Stomach (tissue), 9 donors: ENCODE measurements around the gene CCDC43. TPM values are rescaled to one million over a fixed set of nuclear protein-coding genes. Genes with fewer than 3 reads are reported as not detected.
"Not testable (repeated sequence)": the region's sequence is repeated elsewhere in the genome, so short reads cannot be mapped to it uniquely, and the experiment has no call there.

ENCODE experiments used
- DNase-seq, 2 donors: peaks; one replicate each; pipeline versions ENCODE4 v3.0.0 to v3.0.0-alpha.2; 2013 to 2019
- H3K27ac ChIP-seq, 5 donors: fragments of 200-600 bp in 4 of 5; sonication (generic) in 4 of 5; one replicate each; pipeline ENCODE4 v1.5.1; 2013 to 2019; ENCODE audit warnings: mild to moderate bottlenecking in 1 of 5, moderate library complexity in 1 of 5
- H3K27me3 ChIP-seq, 3 donors: fragments of 200-600 bp; sonication (generic); one replicate each; pipeline ENCODE4 v1.5.1; 2017 to 2019; ENCODE audit warnings: mixed run types in 1 of 3
- H3K36me3 ChIP-seq, 4 donors: fragments of 200-600 bp; sonication (generic); 1 replicate in 3 of 4; 2 replicates in 1 of 4; pipeline ENCODE4 v1.5.1; 2016 to 2019
- H3K4me1 ChIP-seq, 4 donors: fragments of 200-600 bp; sonication (generic); one replicate each; pipeline ENCODE4 v1.5.1; 2016 to 2019
- H3K4me3 ChIP-seq, 4 donors: fragments of 200-600 bp; sonication (generic) in 3 of 4; one replicate each; pipeline ENCODE4 v1.5.1; 2016 to 2019; ENCODE audit warnings: mild to moderate bottlenecking in 1 of 4
- H3K9me3 ChIP-seq, 4 donors: fragments of 200-600 bp; sonication (generic); one replicate each; pipeline ENCODE4 v1.5.1; 2016 to 2019
- EP300 ChIP-seq: sonication (generic); formaldehyde crosslinking; IDR thresholded peaks from one replicate; pipeline ENCODE4 v1.6.1; 2017; ENCODE audit warnings: antibody characterized with exemption
- POLR2A ChIP-seq, 4 donors: fragments of 450-650 bp; IDR thresholded peaks; one replicate each; pipeline ENCODE4 v1.6.1; 2016; ENCODE audit warnings: antibody characterized with exemption in 4 of 4, control low read depth in 2 of 4, mild to moderate bottlenecking in 1 of 4, moderate library complexity in 1 of 4
- POLR2AphosphoS5 ChIP-seq, 3 donors: sonication (generic); formaldehyde crosslinking; IDR thresholded peaks; one replicate each; pipeline ENCODE4 v1.6.1; 2016; ENCODE audit warnings: antibody characterized with exemption in 3 of 3
- WGBS, 5 donors: extraction: QIAGEN DNeasy Blood & Tissue Kit in 3 of 5; methylation state at CpG; one replicate each; pipeline versions ENCODE4 v1.1.5 to v1.1.7; 2013 to 2018; 5-methylcytosine and 5-hydroxymethylcytosine counted together
- intact Hi-C: fragments of 100-400 bp; cut with DNase I; formaldehyde crosslinking; loops from one replicate; pipeline ENCODE4 v1.15.1; 2023; ENCODE audit warnings: low total_unique reads
- polyA plus RNA-seq, 3 donors: library from polyadenylated mRNA; stranded (reverse); fragments of 200-250 nt; gene quantifications; one replicate each; pipeline ENCODE4 v1.2.3, GENCODE V29; 2013
- total RNA-seq, 5 donors: library from RNA; depleted of rRNA; stranded (reverse); fragments of >200 nt; gene quantifications; one replicate each; pipeline versions ENCODE4 v1.1.0 to v1.2.3, GENCODE V29; 2014 to 2016
- TF ChIP-seq, protein P1 (sequence below), 7 experiments: fragments of 450-650 bp in 4 of 7; fragments of 200-600 bp in 3 of 7; sonication (generic) in 3 of 7; IDR thresholded peaks; one replicate each; pipeline ENCODE4 v1.5.1; 2016 to 2019; ENCODE audit warnings: antibody characterized with exemption in 7 of 7, control low read depth in 2 of 7, mild to moderate bottlenecking in 1 of 7
- donor health status: healthy with polysubstance abuse.
- donor health status: Bipolar disorder and iron deficiency.
- donor health status: healthy.

CCDC43 gene
- total and polyA plus RNA-seq, 8 donors, result 1.8 to 29.7 (median 11.1) TPM

- DNase-seq, result peak in 1 of 2 donors; percentile 58
- WGBS, 5 donors, result 22 to 59% (median 37%) methylated on average over 1 of the region's 1 CpG
- H3K36me3 ChIP-seq, result no peaks in the 10 kb centered on the region
- TF ChIP-seq, protein P1, sequence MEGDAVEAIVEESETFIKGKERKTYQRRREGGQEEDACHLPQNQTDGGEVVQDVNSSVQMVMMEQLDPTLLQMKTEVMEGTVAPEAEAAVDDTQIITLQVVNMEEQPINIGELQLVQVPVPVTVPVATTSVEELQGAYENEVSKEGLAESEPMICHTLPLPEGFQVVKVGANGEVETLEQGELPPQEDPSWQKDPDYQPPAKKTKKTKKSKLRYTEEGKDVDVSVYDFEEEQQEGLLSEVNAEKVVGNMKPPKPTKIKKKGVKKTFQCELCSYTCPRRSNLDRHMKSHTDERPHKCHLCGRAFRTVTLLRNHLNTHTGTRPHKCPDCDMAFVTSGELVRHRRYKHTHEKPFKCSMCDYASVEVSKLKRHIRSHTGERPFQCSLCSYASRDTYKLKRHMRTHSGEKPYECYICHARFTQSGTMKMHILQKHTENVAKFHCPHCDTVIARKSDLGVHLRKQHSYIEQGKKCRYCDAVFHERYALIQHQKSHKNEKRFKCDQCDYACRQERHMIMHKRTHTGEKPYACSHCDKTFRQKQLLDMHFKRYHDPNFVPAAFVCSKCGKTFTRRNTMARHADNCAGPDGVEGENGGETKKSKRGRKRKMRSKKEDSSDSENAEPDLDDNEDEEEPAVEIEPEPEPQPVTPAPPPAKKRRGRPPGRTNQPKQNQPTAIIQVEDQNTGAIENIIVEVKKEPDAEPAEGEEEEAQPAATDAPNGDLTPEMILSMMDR (IDR thresholded peaks at IDR 0.05), result peak in 2 of 7 experiments; percentile 41 to 44
- no peak for TF ChIP-seq EP300
- peaks cover 0 to 3% (median 0%) of the 10 kb centered on the region in 3 donors for H3K27me3 ChIP-seq
- H3K27ac ChIP-seq, result no peak overlapping the region
- no peak overlapping the region for H3K4me3 ChIP-seq
- H3K9me3 ChIP-seq, result no peaks in the 10 kb centered on the region
- H3K4me1 ChIP-seq, result no peaks in the 10 kb centered on the region
- intact Hi-C loops, result loop anchor here (5.0 kb wide), 1 partner anchor 104 kb away; no protein-coding TSS in a partner anchor
Observed at GRCh38 chr17:44636562-44636961, 53.0 kb downstream of the CCDC43 start.

GRCh38 chr17:44634401-44634800 lies 55.2 kb downstream of the CCDC43 start:
- DNase-seq, H3K27ac ChIP-seq, H3K4me1 ChIP-seq, H3K4me3 ChIP-seq, H3K36me3 ChIP-seq, intact Hi-C loops, H3K9me3 ChIP-seq, H3K27me3 ChIP-seq: not testable (repeated sequence)
- 59 to 73% (median 64%) methylated on average over 4 of the region's 4 CpGs for WGBS, 5 donors

DNA sequence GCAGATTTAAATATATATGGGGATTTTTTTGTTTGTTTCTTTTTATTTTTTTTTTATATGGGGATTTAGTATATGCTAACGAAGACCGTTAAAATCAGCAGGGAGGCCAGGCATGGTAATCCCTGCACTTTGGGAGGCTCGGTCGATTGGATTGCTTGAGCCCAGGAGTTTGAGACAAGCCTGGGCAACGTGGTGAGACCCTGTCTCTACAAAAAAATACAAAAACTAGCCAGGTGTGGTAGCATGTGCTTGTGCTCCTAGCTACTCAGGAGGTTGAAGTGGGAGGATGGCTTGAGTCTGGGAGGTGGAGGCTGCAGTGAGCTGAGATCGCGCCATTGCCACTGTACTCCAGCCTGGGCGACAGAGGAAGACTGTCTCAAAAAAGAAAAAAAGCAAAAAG lies 55.6 kb downstream of the CCDC43 start:
- H3K27me3 ChIP-seq, result peaks cover 0 to 7% (median 0%) of the 10 kb centered on the region in 3 donors
- WGBS, 5 donors, result 75 to 80% (median 78%) methylated on average over 8 of the region's 8 CpGs
- H3K9me3 ChIP-seq, result no peaks in the 10 kb centered on the region
- intact Hi-C loops, result no loop called here
- no peak overlapping the region for H3K27ac ChIP-seq
- no peak for DNase-seq
- no peaks in the 10 kb centered on the region for H3K4me1 ChIP-seq
- H3K36me3 ChIP-seq, result no peaks in the 10 kb centered on the region
- TF ChIP-seq, protein P1 (IDR thresholded peaks at IDR 0.05), result no peak
- TF ChIP-seq EP300 (no peak), POLR2AphosphoS5 (IDR thresholded peaks at IDR 0.05) (no peak), POLR2A (IDR thresholded peaks at IDR 0.05) (no peak)
- no peak overlapping the region for H3K4me3 ChIP-seq

GRCh38 chr17:44630703-44631102 lies 58.9 kb downstream of the CCDC43 start:
- Histone ChIP-seq H3K4me3 (no peak overlapping the region), H3K4me1 (peaks cover 0 to 4% (median 0%) of the 10 kb centered on the region in 4 donors), H3K27ac (no peak overlapping the region), H3K27me3 (peaks cover 0 to 26% (median 0%) of the 10 kb centered on the region in 3 donors), H3K9me3 (no peaks in the 10 kb centered on the region), H3K36me3 (no peaks in the 10 kb centered on the region)
- WGBS, 5 donors, result 80 to 87% (median 84%) methylated on average over 4 of the region's 4 CpGs
- intact Hi-C loops, result no loop called here
- no peak for DNase-seq
- TF ChIP-seq POLR2A (IDR thresholded peaks at IDR 0.05) (no peak), EP300 (no peak), POLR2AphosphoS5 (IDR thresholded peaks at IDR 0.05) (no peak)
- TF ChIP-seq, protein P1 (IDR thresholded peaks at IDR 0.05), result no peak

GRCh38 chr17:44629314-44629713 lies 60.3 kb downstream of the CCDC43 start:
- 85 to 95% (median 94%) methylated on average over 13 of the region's 13 CpGs for WGBS, 5 donors
- H3K36me3 ChIP-seq, result no peaks in the 10 kb centered on the region
- TF ChIP-seq EP300, result no peak
- no peak for TF ChIP-seq POLR2AphosphoS5 (IDR thresholded peaks at IDR 0.05)
- TF ChIP-seq, protein P1 (IDR thresholded peaks at IDR 0.05), result no peak
- TF ChIP-seq POLR2A (IDR thresholded peaks at IDR 0.05), result no peak
- H3K27ac ChIP-seq, result no peak overlapping the region
- intact Hi-C loops, result no loop called here
- H3K9me3 ChIP-seq, result no peaks in the 10 kb centered on the region
- peaks cover 0 to 4% (median 0%) of the 10 kb centered on the region in 4 donors for H3K4me1 ChIP-seq
- peaks cover 0 to 26% (median 0%) of the 10 kb centered on the region in 3 donors for H3K27me3 ChIP-seq
- no peak for DNase-seq
- no peak overlapping the region for H3K4me3 ChIP-seq
